ENCODE measurements around the gene LRP2. TPM values are rescaled to one million over a fixed set of nuclear protein-coding genes. Genes with fewer than 3 reads are reported as not detected.

The LRP2 gene
- total RNA-seq, 1 experiment from 2014 or later, result 260 TPM

DNA sequence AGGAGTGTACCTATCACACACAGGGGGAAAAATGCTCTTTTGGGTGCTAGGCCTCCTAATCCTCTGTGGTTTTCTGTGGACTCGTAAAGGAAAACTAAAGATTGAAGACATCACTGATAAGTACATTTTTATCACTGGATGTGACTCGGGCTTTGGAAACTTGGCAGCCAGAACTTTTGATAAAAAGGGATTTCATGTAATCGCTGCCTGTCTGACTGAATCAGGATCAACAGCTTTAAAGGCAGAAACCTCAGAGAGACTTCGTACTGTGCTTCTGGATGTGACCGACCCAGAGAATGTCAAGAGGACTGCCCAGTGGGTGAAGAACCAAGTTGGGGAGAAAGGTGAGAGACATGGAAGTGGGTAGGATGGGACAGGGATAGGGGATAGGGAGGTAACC lies 280.8 kb downstream of the LRP2 start:
- H3K36me3 ChIP-seq (ENCODE audit: control insufficient read depth, insufficient read depth, low read length), result no peaks in the 10 kb centered on the region
- no peaks in the 10 kb centered on the region for H3K4me1 ChIP-seq
- H3K4me3 Mint-ChIP-seq (ENCODE audit: unreplicated experiment), result no peak overlapping the region
- peaks cover 17% of the 10 kb centered on the region for H3K9me3 Mint-ChIP-seq (ENCODE audit: unreplicated experiment)
- H3K4me3 ChIP-seq (ENCODE audit: low read depth, low read length), result no peak overlapping the region
- no peaks in the 10 kb centered on the region; the same call in 1 of the 2 replicates for H3K9me3 ChIP-seq
- CTCF ChIA-PET, result no interaction called here
- POLR2A ChIA-PET, result no interaction called here
- no peaks in the 10 kb centered on the region for H3K36me3 Mint-ChIP-seq (ENCODE audit: insufficient read depth, unreplicated experiment)
- TF ChIP-seq, protein P1, sequence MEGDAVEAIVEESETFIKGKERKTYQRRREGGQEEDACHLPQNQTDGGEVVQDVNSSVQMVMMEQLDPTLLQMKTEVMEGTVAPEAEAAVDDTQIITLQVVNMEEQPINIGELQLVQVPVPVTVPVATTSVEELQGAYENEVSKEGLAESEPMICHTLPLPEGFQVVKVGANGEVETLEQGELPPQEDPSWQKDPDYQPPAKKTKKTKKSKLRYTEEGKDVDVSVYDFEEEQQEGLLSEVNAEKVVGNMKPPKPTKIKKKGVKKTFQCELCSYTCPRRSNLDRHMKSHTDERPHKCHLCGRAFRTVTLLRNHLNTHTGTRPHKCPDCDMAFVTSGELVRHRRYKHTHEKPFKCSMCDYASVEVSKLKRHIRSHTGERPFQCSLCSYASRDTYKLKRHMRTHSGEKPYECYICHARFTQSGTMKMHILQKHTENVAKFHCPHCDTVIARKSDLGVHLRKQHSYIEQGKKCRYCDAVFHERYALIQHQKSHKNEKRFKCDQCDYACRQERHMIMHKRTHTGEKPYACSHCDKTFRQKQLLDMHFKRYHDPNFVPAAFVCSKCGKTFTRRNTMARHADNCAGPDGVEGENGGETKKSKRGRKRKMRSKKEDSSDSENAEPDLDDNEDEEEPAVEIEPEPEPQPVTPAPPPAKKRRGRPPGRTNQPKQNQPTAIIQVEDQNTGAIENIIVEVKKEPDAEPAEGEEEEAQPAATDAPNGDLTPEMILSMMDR (IDR thresholded peaks at IDR 0.05; ENCODE audit: insufficient read depth in 1 of 2, low read depth in 1 of 2, low read length in 1 of 2, severe bottlenecking in 1 of 2, unreplicated experiment in 1 of 2), result no peak
- no peak for DNase-seq
- H3K27me3 ChIP-seq (replicated peaks; ENCODE audit: control insufficient read depth, insufficient read depth, low read length), result no peaks in the 10 kb centered on the region
- H3K4me1 Mint-ChIP-seq (ENCODE audit: low read depth, unreplicated experiment), result no peaks in the 10 kb centered on the region
- H3K27ac Mint-ChIP-seq (ENCODE audit: unreplicated experiment), result no peak overlapping the region
- intact Hi-C loops (cut with micrococcal nuclease; ENCODE audit: unreplicated experiment), result no loop called here
- H3K27me3 Mint-ChIP-seq (ENCODE audit: insufficient read depth, unreplicated experiment), result peaks cover 14% of the 10 kb centered on the region
- no TSS peak for BruUV-seq (replicated peaks)

DNA sequence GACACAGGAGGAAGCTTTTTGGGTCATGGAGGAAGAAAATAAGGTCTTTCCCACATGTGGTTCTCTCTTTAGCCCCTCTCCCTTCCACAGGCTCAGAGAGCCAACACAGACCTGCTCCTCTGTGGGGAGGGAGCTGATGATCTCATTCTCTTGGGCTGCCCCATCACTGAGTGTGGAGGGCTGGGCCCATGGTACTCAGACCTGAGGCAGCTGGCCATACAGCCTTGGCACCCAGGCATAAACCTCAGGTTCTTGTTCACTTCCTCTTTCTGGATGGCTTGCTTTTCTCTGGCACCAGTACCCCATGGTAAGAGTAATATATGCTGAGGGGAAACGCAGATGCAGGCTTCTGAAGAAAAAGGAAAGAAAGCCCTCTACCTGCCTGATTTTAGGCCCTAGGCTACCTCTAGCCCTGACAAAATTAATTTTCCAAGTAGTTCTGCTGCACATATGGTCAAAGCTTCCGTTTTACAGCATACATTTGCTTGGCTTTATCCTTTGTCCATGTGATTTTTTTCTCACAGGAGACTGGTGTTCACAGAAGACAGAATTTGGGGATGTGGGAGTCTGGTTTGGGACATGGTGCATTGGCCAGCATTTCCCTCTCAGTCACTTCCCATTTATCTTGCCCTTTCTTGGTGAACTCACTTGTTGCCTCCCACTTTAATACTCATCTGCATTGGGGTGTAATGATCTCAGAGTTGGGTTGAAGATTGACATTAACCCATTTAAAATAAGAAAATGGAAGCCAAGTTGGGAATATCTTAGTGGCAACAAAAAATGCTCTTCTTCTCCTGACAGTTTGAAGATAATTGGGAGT lies 281.9 kb downstream of the LRP2 start:
- DNase-seq, result no peak
- H3K9me3 ChIP-seq, result no peaks in the 10 kb centered on the region; the same call in 1 of the 2 replicates
- no peaks in the 10 kb centered on the region for H3K4me1 ChIP-seq
- H3K4me3 Mint-ChIP-seq (ENCODE audit: unreplicated experiment), result no peak overlapping the region
- no peak overlapping the region for H3K4me3 ChIP-seq (ENCODE audit: low read depth, low read length)
- peaks cover 13% of the 10 kb centered on the region for H3K27me3 Mint-ChIP-seq (ENCODE audit: insufficient read depth, unreplicated experiment)
- no TSS peak for BruUV-seq (replicated peaks)
- CTCF ChIA-PET, result no interaction called here
- TF ChIP-seq, protein P1 (IDR thresholded peaks at IDR 0.05; ENCODE audit: insufficient read depth in 1 of 2, low read depth in 1 of 2, low read length in 1 of 2, severe bottlenecking in 1 of 2, unreplicated experiment in 1 of 2), result no peak
- no peaks in the 10 kb centered on the region for H3K27me3 ChIP-seq (replicated peaks; ENCODE audit: control insufficient read depth, insufficient read depth, low read length)
- no peaks in the 10 kb centered on the region for H3K36me3 Mint-ChIP-seq (ENCODE audit: insufficient read depth, unreplicated experiment)
- no peaks in the 10 kb centered on the region for H3K36me3 ChIP-seq (ENCODE audit: control insufficient read depth, insufficient read depth, low read length)
- no peak overlapping the region for H3K27ac Mint-ChIP-seq (ENCODE audit: unreplicated experiment)
- intact Hi-C loops (cut with micrococcal nuclease; ENCODE audit: unreplicated experiment), result no loop called here
- H3K4me1 Mint-ChIP-seq (ENCODE audit: low read depth, unreplicated experiment), result no peaks in the 10 kb centered on the region
- POLR2A ChIA-PET, result no interaction called here
- H3K9me3 Mint-ChIP-seq (ENCODE audit: unreplicated experiment), result peaks cover 6% of the 10 kb centered on the region

DNA sequence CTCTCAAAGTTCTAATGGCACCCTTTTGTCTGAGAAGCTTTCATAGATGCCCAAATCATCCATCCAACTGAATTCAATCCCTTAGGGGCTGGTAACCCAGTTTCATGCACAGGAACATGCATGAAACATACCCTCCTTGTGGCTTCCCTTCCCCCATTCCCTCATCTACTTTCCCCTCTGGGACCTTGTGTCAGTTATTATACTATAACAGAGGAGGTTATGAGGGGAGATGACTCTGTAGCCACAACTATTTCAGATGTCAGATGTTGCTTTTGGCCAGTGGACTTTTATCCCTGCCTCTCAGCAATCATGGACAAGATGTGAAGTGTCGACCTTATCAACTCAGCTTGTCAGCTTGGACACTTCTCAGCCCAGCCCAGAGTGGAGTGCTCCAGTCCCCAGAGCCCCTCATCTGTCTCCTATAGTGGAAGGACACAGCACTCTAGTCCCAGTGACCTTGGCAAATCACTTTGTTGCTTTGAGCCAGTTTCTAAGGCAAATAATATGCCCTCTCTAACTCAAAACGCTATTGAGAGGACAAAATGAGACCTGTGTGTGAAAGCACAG lies 284.6 kb downstream of the LRP2 start:
- POLR2A ChIA-PET, result no interaction called here
- Histone ChIP-seq H3K9me3 (no peaks in the 10 kb centered on the region), H3K27me3 (replicated peaks; ENCODE audit: control insufficient read depth, insufficient read depth, low read length) (no peaks in the 10 kb centered on the region), H3K36me3 (ENCODE audit: control insufficient read depth, insufficient read depth, low read length) (no peaks in the 10 kb centered on the region), H3K4me1 (no peaks in the 10 kb centered on the region), H3K4me3 (ENCODE audit: low read depth, low read length) (no peak overlapping the region)
- peaks cover 14% of the 10 kb centered on the region for H3K27me3 Mint-ChIP-seq (ENCODE audit: insufficient read depth, unreplicated experiment)
- no peak overlapping the region for H3K4me3 Mint-ChIP-seq (ENCODE audit: unreplicated experiment)
- no peaks in the 10 kb centered on the region for H3K4me1 Mint-ChIP-seq (ENCODE audit: low read depth, unreplicated experiment)
- no peak overlapping the region for H3K27ac Mint-ChIP-seq (ENCODE audit: unreplicated experiment)
- TF ChIP-seq, protein P1 (IDR thresholded peaks at IDR 0.05; ENCODE audit: insufficient read depth in 1 of 2, low read depth in 1 of 2, low read length in 1 of 2, severe bottlenecking in 1 of 2, unreplicated experiment in 1 of 2), result no peak
- intact Hi-C loops (cut with micrococcal nuclease; ENCODE audit: unreplicated experiment), result no loop called here
- no peaks in the 10 kb centered on the region for H3K9me3 Mint-ChIP-seq (ENCODE audit: unreplicated experiment)
- no TSS peak for BruUV-seq (replicated peaks)
- no peaks in the 10 kb centered on the region for H3K36me3 Mint-ChIP-seq (ENCODE audit: insufficient read depth, unreplicated experiment)
- no peak for DNase-seq
- CTCF ChIA-PET, result no interaction called here

Other genes with a start within 250 kb of the LRP2 start
- 2.1 and 3.2 TPM in 2 replicates for gene BBS5, start 117.0 kb upstream of the LRP2 start, total RNA-seq (2022)
- gene KLHL41, start 147.2 kb upstream of the LRP2 start, total RNA-seq (2022), result 0.21 TPM in 1 of 2 replicates, not detected in the other
- 27.6 and 36.8 TPM in 2 replicates for gene FASTKD1, start 211.3 kb upstream of the LRP2 start, total RNA-seq (2022)
- 60.3 and 68.9 TPM in 2 replicates for gene PPIG, start 221.8 kb upstream of the LRP2 start, total RNA-seq (2022)

All from Caco-2 (cell line).